NCI-H345 (cell line): ENCODE results near the gene POR.
"Not testable (repeated sequence)": the region's sequence is repeated elsewhere in the genome, so short reads cannot be mapped to it uniquely, and the experiment has no call there.

ENCODE experiments used
- DNase-seq: peaks from one replicate; lab custom pipeline; 2025; lab: John Stamatoyannopoulos, UW

Gene POR

GRCh38 chr7:75914655-75915415, at the start of gene POR:
Gene POR (plus strand): TSS chr7:75915155. CDS start chr7:75954002, 38,847 bp downstream.
- DNase-seq, result peak; percentile 96

GRCh38 chr7:75866114-75866488, 48.9 kb upstream of the POR start:
- no peak for DNase-seq

GRCh38 chr7:75866489-75867389, 48.2 kb upstream of the POR start:
- peak; percentile 71 for DNase-seq

- no peak for DNase-seq
These were observed 47.6 kb upstream of the POR start for GRCh38 chr7:75867390-75867717.

- no peak for DNase-seq
These were observed 46.8 kb upstream of the POR start for GRCh38 chr7:75868153-75868552.

GRCh38 chr7:75869776-75870379, 45.1 kb upstream of the POR start:
- no peak for DNase-seq

- DNase-seq, result no peak
These were observed 44.3 kb upstream of the POR start for GRCh38 chr7:75870557-75871161.

- DNase-seq, result no peak
These were observed 42.7 kb upstream of the POR start for GRCh38 chr7:75872073-75872782.

GRCh38 chr7:75874180-75874579, 40.8 kb upstream of the POR start:
- DNase-seq, result not testable (repeated sequence)

- DNase-seq, result no peak
These were observed 39.6 kb upstream of the POR start for GRCh38 chr7:75875113-75876080.

- DNase-seq, result no peak
These were observed 38.7 kb upstream of the POR start for GRCh38 chr7:75876126-75876881.

GRCh38 chr7:75878312-75878768, 36.6 kb upstream of the POR start:
- DNase-seq, result no peak

- DNase-seq, result peak; percentile 96
These were observed 36.0 kb upstream of the POR start, which contains the start of gene RHBDD2 for GRCh38 chr7:75878769-75879611. Gene RHBDD2 (plus strand): TSS chr7:75879034. CDS start chr7:75879083, 49 bp downstream.

GRCh38 chr7:75879771-75880184, 35.2 kb upstream of the POR start:
- peak; percentile 14 for DNase-seq

GRCh38 chr7:75880242-75880641, 34.7 kb upstream of the POR start:
- no peak for DNase-seq

- no peak for DNase-seq
These were observed 33.4 kb upstream of the POR start for GRCh38 chr7:75881436-75882095.

- not testable (repeated sequence) for DNase-seq
These were observed 31.6 kb upstream of the POR start for GRCh38 chr7:75883265-75883824.

GRCh38 chr7:75884476-75884875, 30.5 kb upstream of the POR start:
- DNase-seq, result no peak
